K562 (cell line): ENCODE results near the gene MCC. TPM values are rescaled to one million over a fixed set of nuclear protein-coding genes. Genes with fewer than 3 reads are reported as not detected.

Source experiments
- ATAC-seq: fragments of 200-7000 bp; cut with Tn5 transposase; 3 replicates; pipeline ENCODE4 v1.9.1; 2020; ENCODE audit warnings: moderate library complexity
- BruUV-seq: library from RNA; stranded (reverse); fragments of 400-500 nt; replicated peaks from 2 replicates; lab custom pipeline; 2021; lab: Mats Ljungman, UMichigan
- CTCF ChIA-PET: fragments of 300-600 bp; formaldehyde crosslinking; extraction: SDS; loops from one replicate; lab custom pipeline; 2021; ENCODE audit warnings: low intra/inter-chr PET ratio; lab: Yijun Ruan, JAX
- POLR2A ChIA-PET: fragments of 300-600, 350-650 bp; sonication (Branson Sonifier 250); formaldehyde crosslinking; extraction: SDS; loops from one replicate; lab custom pipeline; 2021; ENCODE audit warnings: antibody characterized with exemption, inconsistent platforms; lab: Yijun Ruan, JAX
- DNase-seq, 4 experiments: peaks; one replicate each; pipeline versions ENCODE4 v3.0.0 to v3.0.0-alpha.2; 2011 to 2018; ENCODE audit warnings: low spot score in 3 of 4, mixed read lengths in 3 of 4; ENCODE audit errors: extremely low read depth in 1 of 4
- FAIRE-seq: peaks from 2 replicates; lab custom pipeline; 2011; peaks lifted over from hg19 to GRCh38; lab: Jason Lieb, UNC
- H2AFZ ChIP-seq: 2 replicates; pipeline ENCODE4 v1.6.0; 2011; ENCODE audit warnings: low read depth, low read length, control low read depth, inconsistent platforms
- H3K27ac ChIP-seq: fragments of 200-600 bp; 3 replicates; pipeline ENCODE4 v1.8.0; 2011; ENCODE audit warnings: low read depth, mild to moderate bottlenecking, control low read depth, inconsistent platforms, low read length, moderate library complexity, mixed read lengths; ENCODE audit errors: extremely low read depth
- H3K27me3 ChIP-seq, 2 experiments: fragments of 300-600 bp in 1 of 2; 2 replicates in 1 of 2; 3 replicates in 1 of 2; pipeline versions ENCODE4 v1.6.0 to v1.8.0; 2011; ENCODE audit warnings: inconsistent platforms in 2 of 2, low read length in 2 of 2, mild to moderate bottlenecking in 1 of 2, mixed read lengths in 1 of 2, moderate library complexity in 1 of 2; ENCODE audit not compliant: control insufficient read depth in 2 of 2, insufficient read depth in 2 of 2
- H3K36me3 ChIP-seq: fragments of 300-600 bp; 3 replicates; pipeline ENCODE4 v1.8.0; 2011; ENCODE audit warnings: mild to moderate bottlenecking, low read length, inconsistent platforms; ENCODE audit not compliant: control insufficient read depth, insufficient read depth
- H3K4me1 ChIP-seq, 2 experiments: fragments of 200-600 bp in 1 of 2; replicated peaks in 1 of 2; 2 replicates in 1 of 2; 3 replicates in 1 of 2; pipeline versions ENCODE4 v1.5.1 to v1.8.0; 2011; ENCODE audit warnings: inconsistent platforms in 2 of 2, low read length in 2 of 2, mild to moderate bottlenecking in 1 of 2, mixed read lengths in 1 of 2, moderate library complexity in 1 of 2; ENCODE audit not compliant: control insufficient read depth in 2 of 2, insufficient read depth in 2 of 2
- H3K4me2 ChIP-seq: 2 replicates; pipeline ENCODE4 v1.6.1; 2011; ENCODE audit warnings: low read length, control low read depth, inconsistent platforms, mixed read lengths; ENCODE audit not compliant: insufficient read depth
- H3K4me3 ChIP-seq: fragments of 200-600 bp; sonication (generic), shearing (Covaris generic); 2 replicates; pipeline ENCODE4 v1.5.1; 2016; ENCODE audit warnings: control low read depth, inconsistent platforms
- H3K79me2 ChIP-seq: fragments of 200-600 bp; 3 replicates; pipeline ENCODE4 v1.8.0; 2011; ENCODE audit warnings: low read length, inconsistent platforms; ENCODE audit not compliant: control insufficient read depth, insufficient read depth
- H3K9ac ChIP-seq, 2 experiments: 2 replicates each; pipeline versions ENCODE4 v1.6.0 to v1.6.1; 2011; ENCODE audit warnings: low read depth in 2 of 2, low read length in 2 of 2, control low read depth in 1 of 2, inconsistent platforms in 1 of 2, mild to moderate bottlenecking in 1 of 2, mixed read lengths in 1 of 2; ENCODE audit not compliant: insufficient read depth in 1 of 2
- H3K9me1 ChIP-seq: one replicate; pipeline ENCODE4 v1.6.0; 2011; ENCODE audit warnings: inconsistent platforms, mild to moderate bottlenecking, low read length, moderate library complexity; ENCODE audit not compliant: control insufficient read depth, insufficient read depth
- H3K9me3 ChIP-seq: replicated peaks from 2 replicates; pipeline ENCODE4 v1.5.1; 2011; ENCODE audit warnings: low read depth, low read length, inconsistent platforms; ENCODE audit not compliant: control insufficient read depth, insufficient read depth
- H4K20me1 ChIP-seq: replicated peaks from 2 replicates; pipeline ENCODE4 v1.6.1; 2011; ENCODE audit warnings: low read length, inconsistent platforms, mixed read lengths; ENCODE audit not compliant: control insufficient read depth, insufficient read depth
- ATF7 ChIP-seq: fragments of 450-650 bp; IDR thresholded peaks from 2 replicates; pipeline ENCODE4 v1.7.1; 2014; ENCODE audit warnings: mild to moderate bottlenecking, moderate library complexity
- DDX20 ChIP-seq: fragments of 450-650 bp; IDR thresholded peaks from 2 replicates; pipeline ENCODE4 v1.6.1; 2016; ENCODE audit warnings: missing genetic modification characterization, low read depth, mild to moderate bottlenecking, missing compliant biosample characterization, moderate library complexity
- FIP1L1 ChIP-seq: fragments of 200-400 bp; formaldehyde crosslinking; IDR thresholded peaks from 2 replicates; pipeline ENCODE4 v1.6.1; 2018; ENCODE audit warnings: mild to moderate bottlenecking, low read depth, low read length; ENCODE audit not compliant: poor library complexity, severe bottlenecking
- GATAD2A ChIP-seq: fragments of 450-650 bp; IDR thresholded peaks from 2 replicates; pipeline ENCODE4 v1.6.1; 2017
- MCM5 ChIP-seq: fragments of 450-650 bp; IDR thresholded peaks from 2 replicates; pipeline ENCODE4 v1.6.1; 2016; ENCODE audit warnings: low read depth
- NR1H2 ChIP-seq: sonication (generic); formaldehyde crosslinking; IDR thresholded peaks from 2 replicates; pipeline ENCODE4 v1.4.0; 2020; ENCODE audit warnings: mild to moderate bottlenecking, missing genetic modification reagents
- TEAD2 ChIP-seq: fragments of 450-650 bp; IDR thresholded peaks from 2 replicates; pipeline ENCODE4 v1.6.1; 2016; ENCODE audit warnings: missing genetic modification characterization, control low read depth, missing compliant biosample characterization
- WGBS: fragments of 100-300 bp; shearing (Covaris generic); methylation state at CpG from one replicate; pipeline ENCODE4 v1.1.6; 2016; ENCODE audit warnings: low coverage, mixed read lengths; ENCODE audit not compliant: insufficient coverage; ENCODE audit errors: missing lambda C conversion rate; 5-methylcytosine and 5-hydroxymethylcytosine counted together
- in situ Hi-C: fragments of 300-500 bp; cut with MboI; formaldehyde crosslinking; loops from 4 replicates; pipeline ENCODE4 v1.15.0; 2018; ENCODE audit warnings: inconsistent platforms, mixed read lengths
- intact Hi-C: fragments of 100-400 bp; cut with micrococcal nuclease; formaldehyde crosslinking; loops from 2 replicates; pipeline ENCODE4 v1.14.2; 2022
- polyA plus RNA-seq, 8 experiments: library from polyadenylated mRNA; depleted of rRNA in 4 of 8; stranded (reverse) in 5 of 8; unstranded in 3 of 8; fragments of >200 nt; fragmentation: Nextera tagmentation in 2 of 8; fragmentation: Illumina TruSeq in 1 of 8; extraction: Ambion mirVana in 2 of 8; extraction: Trizol in 1 of 8; gene quantifications; 2 replicates each; pipeline versions ENCODE4 v1.2.1 to v1.2.3, GENCODE V29; 2011 to 2014; ENCODE audit warnings: inconsistent platforms in 1 of 8, missing spikeins in 1 of 8
- total RNA-seq, 7 experiments: library from RNA; depleted of rRNA in 6 of 7; stranded (reverse); fragments of >200 nt in 6 of 7; fragmentation: Illumina TruSeq in 2 of 7; extraction: Trizol in 2 of 7; gene quantifications; 2 replicates each; pipeline versions ENCODE4 v1.2.1 to v1.2.3, GENCODE V29; 2011 to 2021; ENCODE audit warnings: low replicate concordance in 1 of 7
- TF ChIP-seq, protein P1 (sequence below): fragments of 450-650 bp; formaldehyde crosslinking; conservative IDR thresholded peaks from 2 replicates; pipeline ENCODE4 v1.4.0; 2022; ENCODE audit warnings: mild to moderate bottlenecking, missing genetic modification characterization
- TF ChIP-seq, protein P2 (sequence below), 2 experiments: fragments of 450-650 bp; conservative IDR thresholded peaks; 2 replicates each; pipeline ENCODE4 v1.6.1; 2017; ENCODE audit warnings: mild to moderate bottlenecking in 2 of 2, moderate library complexity in 2 of 2
- TF ChIP-seq, protein P3 (sequence below): fragments of 250-450 bp; sonication (Bioruptor Pico); IDR thresholded peaks from 2 replicates; pipeline ENCODE4 v1.8.0; 2022; ENCODE audit warnings: inconsistent platforms

The MCC gene
- total and polyA plus RNA-seq, 9 of the 15 experiments (the other 6 are each of a cell fraction or from before 2014, with no cell fraction given): 0.04 to 0.24 (median 0.06) TPM; not detected in 1

DNA sequence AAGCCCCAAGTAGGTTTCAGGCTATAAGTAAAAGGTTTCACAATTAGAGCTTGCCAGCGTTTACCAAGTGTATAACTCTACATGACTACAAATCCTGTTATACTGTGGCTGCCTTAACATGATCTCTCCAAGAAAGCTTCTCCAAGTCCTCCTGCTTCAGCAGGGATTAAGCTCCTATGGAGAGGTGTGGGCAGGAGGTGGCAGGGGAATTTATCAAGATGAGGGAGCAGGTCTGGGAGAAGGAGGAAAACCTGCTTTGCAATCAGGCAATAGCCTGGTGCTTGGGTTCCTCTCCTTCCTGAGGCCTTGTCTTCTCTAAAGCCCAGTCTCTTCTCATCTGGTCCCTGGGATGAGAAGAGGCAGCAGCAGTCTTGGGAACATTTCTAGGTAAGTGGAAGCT is 188.7 kb downstream of the MCC start:
- DNase-seq (no peak), FAIRE-seq (no peak), ATAC-seq (no peak)
- no TSS peak for BruUV-seq
- H3K9me1 ChIP-seq: no peaks in the 10 kb centered on the region
- H3K27ac ChIP-seq: no peak overlapping the region
- H3K4me3 ChIP-seq: no peak overlapping the region
- no peak overlapping the region for H3K9ac ChIP-seq
- no peaks in the 10 kb centered on the region for H4K20me1 ChIP-seq
- intact Hi-C loops: no loop called here
- H3K4me2 ChIP-seq: no peak overlapping the region
- no peaks in the 10 kb centered on the region for H3K79me2 ChIP-seq
- no peak overlapping the region for H2AFZ ChIP-seq
- CTCF ChIA-PET: no interaction called here
- peaks cover 0 to 4% of the 10 kb centered on the region in 2 experiments; a peak in 2 of 5 replicates for H3K4me1 ChIP-seq
- TF ChIP-seq NR1H2: no peak
- TF ChIP-seq MCM5: no peak
- TF ChIP-seq ATF7: no peak
- TF ChIP-seq, protein P1, sequence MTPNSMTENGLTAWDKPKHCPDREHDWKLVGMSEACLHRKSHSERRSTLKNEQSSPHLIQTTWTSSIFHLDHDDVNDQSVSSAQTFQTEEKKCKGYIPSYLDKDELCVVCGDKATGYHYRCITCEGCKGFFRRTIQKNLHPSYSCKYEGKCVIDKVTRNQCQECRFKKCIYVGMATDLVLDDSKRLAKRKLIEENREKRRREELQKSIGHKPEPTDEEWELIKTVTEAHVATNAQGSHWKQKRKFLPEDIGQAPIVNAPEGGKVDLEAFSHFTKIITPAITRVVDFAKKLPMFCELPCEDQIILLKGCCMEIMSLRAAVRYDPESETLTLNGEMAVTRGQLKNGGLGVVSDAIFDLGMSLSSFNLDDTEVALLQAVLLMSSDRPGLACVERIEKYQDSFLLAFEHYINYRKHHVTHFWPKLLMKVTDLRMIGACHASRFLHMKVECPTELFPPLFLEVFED (CRISPR knock-in tag): no peak
- TF ChIP-seq GATAD2A: no peak
- TF ChIP-seq, protein P2, sequence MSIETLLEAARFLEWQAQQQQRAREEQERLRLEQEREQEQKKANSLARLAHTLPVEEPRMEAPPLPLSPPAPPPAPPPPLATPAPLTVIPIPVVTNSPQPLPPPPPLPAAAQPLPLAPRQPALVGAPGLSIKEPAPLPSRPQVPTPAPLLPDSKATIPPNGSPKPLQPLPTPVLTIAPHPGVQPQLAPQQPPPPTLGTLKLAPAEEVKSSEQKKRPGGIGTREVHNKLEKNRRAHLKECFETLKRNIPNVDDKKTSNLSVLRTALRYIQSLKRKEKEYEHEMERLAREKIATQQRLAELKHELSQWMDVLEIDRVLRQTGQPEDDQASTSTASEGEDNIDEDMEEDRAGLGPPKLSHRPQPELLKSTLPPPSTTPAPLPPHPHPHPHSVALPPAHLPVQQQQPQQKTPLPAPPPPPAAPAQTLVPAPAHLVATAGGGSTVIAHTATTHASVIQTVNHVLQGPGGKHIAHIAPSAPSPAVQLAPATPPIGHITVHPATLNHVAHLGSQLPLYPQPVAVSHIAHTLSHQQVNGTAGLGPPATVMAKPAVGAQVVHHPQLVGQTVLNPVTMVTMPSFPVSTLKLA (conservative IDR thresholded peaks at IDR 0.05): no peak
- no peak for TF ChIP-seq FIP1L1
- TF ChIP-seq, protein P3, sequence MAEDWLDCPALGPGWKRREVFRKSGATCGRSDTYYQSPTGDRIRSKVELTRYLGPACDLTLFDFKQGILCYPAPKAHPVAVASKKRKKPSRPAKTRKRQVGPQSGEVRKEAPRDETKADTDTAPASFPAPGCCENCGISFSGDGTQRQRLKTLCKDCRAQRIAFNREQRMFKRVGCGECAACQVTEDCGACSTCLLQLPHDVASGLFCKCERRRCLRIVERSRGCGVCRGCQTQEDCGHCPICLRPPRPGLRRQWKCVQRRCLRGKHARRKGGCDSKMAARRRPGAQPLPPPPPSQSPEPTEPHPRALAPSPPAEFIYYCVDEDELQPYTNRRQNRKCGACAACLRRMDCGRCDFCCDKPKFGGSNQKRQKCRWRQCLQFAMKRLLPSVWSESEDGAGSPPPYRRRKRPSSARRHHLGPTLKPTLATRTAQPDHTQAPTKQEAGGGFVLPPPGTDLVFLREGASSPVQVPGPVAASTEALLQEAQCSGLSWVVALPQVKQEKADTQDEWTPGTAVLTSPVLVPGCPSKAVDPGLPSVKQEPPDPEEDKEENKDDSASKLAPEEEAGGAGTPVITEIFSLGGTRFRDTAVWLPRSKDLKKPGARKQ (CRISPR knock-in tag): no peak
- TF ChIP-seq TEAD2 (tag): no peak
- TF ChIP-seq DDX20 (tag): no peak
- H3K27me3 ChIP-seq: peaks cover 14 to 37% of the 10 kb centered on the region in 2 experiments
- POLR2A ChIA-PET: no interaction called here
- no peaks in the 10 kb centered on the region for H3K9me3 ChIP-seq
- no peaks in the 10 kb centered on the region for H3K36me3 ChIP-seq
- in situ Hi-C loops: no loop called here
- WGBS: 0% methylated on average over 1 of the region's 1 CpG
